Activated CD8-positive, alpha-beta memory T cell treated with anti-CD3 and anti-CD28 coated beads, Interleukin-2, amount 50 U/mL, for 48 hours (primary cell): ENCODE results near the gene LIMCH1.
A peak's percentile ranks its signal among the peaks of the same experiment; 100 is the strongest.
"Not testable (repeated sequence)": the region's sequence is repeated elsewhere in the genome, so short reads cannot be mapped to it uniquely, and the experiment has no call there.

Experiments used
- DNase-seq: peaks from one replicate; pipeline ENCODE4 v3.0.0-alpha.2; 2020

LIMCH1 gene

DNA sequence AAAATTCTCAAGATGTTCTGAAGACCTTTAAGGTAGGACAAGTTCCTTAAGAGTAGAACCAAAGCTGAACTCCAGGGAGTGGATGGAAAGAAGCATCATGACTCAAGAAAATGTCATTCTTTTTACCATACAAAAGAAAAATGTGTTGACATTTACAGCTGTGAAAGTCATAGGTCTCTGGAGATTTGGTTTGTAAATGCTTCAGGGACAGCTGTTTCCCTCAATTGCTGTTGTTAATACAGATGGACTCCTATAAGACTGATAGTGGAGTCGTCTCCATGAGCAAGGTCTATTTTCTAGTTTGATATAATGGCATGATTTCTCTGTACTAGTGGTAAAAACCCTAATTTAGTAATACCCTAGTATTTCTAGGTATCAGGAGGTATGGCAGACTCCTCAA is 108.9 kb downstream of the LIMCH1 start:
- no peak for DNase-seq

DNA sequence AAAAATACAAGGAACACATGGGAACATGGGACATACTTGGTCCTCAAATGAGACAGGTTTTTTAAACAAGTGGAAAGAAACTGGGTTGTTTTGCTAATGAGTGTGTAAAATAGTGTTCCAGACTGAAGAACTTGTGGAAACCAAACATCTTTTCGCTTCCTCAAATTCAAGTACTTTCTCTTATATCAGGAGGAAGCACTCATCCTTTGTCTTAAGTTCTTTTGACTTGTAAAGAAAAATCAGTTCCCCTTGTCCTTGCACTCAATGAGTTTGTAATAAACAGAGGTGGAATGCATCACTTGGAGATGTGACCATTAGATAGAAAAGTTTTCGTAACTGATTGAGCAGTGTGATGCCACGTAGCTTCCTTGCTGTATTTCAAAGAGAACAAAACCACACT is 109.4 kb downstream of the LIMCH1 start:
- no peak for DNase-seq

DNA sequence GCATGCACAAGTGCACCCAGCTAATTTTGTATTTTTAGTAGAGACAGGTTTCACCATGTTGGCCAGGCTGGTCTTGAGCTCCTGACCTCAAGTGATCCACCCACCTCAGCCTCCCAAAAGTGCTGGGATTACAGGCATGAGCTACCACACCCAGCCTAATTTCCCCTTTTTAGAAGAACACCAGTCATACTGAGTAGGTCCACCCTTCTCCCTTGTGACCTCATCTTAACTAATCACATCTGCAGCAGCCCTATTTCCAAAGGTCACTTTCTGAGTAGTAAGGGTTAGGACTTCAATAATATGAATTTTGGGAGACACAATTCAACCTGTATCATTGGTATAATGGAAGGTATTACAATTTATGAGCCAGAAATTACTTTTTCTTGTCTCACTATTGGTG is 113.2 kb downstream of the LIMCH1 start:
- DNase-seq = not testable (repeated sequence)

DNA sequence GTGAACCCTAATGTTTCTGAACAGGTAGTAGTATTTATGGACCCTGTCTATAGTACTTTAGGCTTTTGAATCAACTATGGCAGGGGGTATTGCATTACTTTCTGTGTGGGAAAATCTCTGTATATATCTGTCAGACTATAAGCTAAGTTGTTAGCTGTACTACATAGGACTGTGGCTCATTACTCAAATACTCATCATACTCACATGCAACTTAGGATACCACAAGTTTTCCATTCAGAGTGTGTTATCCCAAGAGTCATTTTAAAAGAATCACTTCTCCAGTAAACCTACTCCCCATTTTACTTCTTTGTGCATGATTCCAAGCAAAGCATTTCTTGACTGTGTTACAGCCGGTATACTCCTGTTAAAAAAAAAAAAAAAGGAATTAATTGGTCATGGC is 115.0 kb downstream of the LIMCH1 start:
- DNase-seq = no peak

DNA sequence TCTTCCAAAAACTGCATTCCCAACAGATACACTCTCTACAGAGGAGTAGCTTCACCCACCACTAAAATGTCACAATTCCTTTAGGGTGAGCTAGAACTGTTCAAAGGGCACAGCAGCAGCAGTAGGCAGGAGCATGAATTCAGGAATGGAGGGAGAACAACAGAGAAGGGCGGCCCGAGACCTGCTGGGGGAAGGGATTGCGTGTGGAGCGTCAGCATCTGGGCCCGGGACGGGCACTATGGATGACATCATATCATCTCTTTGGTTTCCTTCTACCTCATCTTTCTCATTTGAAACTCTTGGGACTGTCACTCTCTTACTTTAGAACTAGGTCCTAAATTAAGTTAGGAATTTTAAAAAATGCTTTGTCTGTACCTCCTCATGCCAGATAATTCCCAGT is 115.6 kb downstream of the LIMCH1 start:
- no peak for DNase-seq

DNA sequence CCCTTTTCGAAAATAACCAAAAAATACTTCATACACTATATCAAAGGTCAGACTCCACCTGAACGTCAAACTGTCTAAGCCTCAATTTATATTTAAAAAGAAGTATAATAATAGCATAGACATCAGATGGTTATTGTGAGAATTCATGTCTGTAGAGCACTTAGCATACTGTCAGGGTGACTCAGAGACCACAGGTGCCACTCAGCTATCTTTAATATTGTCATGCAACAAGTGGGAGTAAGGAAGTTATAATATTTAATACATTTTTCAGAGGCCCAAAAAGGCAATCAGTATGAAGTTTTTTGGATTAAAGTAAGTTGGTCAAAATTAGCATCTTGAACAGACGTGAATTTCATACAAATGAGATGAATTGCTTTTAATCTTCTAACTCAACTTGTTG is 117.2 kb downstream of the LIMCH1 start:
- no peak for DNase-seq

DNA sequence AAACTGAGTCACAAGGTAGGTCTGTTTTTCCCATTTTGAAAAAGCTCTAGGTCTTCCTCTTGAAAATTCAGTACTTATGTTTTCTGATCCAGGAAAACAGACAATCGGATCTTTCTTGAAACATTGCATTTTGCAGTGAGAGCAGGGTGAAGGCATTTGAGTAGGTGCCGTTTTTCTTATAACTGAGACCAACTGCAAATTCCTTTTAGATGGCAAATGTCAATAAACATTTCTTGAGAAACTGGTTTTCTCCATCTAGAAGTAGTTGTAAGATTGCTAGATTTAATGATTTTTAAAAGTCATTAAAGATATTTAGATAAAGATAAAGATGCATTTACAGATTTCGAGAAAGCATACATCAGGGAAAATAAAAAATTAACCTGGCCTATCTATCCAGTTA is 118.1 kb downstream of the LIMCH1 start:
- DNase-seq = no peak

DNA sequence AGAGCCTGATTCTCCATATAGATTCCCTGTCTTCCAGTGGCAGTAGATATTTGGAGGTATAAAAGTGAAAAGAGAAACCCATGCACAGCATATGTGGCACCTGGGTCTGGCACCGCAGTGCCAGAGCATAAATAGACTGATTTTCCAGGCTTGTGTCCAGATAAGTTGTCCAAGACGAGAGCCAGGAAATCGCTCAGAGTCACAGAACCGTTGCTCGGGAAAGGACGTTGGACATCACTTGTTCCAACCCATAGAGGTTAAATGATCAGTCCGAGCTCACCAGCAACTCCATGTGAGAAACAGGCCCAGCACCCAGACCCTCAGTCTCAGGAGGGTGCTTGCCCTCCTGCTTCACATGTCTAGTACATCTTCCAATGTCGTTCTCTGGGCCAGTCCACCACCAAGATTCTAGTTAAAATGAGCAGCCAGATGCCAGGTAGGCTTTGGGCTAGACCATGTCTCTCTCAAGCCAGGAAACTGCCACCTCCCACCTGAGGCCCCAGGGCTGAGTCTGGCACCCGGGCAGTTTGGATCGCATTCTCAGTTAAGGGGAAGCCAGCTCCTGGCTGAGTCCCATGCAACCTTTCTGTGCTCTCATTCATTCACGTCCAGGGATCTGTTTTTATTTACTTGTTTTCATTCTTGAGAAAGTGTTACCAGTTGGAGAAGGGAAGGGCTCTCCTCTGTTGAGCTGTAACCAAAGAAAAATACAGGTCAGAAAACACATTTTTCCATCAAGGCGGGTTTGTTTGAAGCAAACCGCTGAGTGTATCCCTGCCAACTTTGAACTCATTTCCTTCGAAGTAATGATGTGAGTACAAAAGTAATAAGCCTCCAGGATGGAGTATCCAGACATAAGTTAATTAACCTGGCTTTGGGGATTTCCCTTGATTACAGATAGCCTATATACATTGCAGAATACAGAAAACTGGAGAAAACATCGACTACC is 118.9 kb downstream of the LIMCH1 start:
- DNase-seq = no peak

DNA sequence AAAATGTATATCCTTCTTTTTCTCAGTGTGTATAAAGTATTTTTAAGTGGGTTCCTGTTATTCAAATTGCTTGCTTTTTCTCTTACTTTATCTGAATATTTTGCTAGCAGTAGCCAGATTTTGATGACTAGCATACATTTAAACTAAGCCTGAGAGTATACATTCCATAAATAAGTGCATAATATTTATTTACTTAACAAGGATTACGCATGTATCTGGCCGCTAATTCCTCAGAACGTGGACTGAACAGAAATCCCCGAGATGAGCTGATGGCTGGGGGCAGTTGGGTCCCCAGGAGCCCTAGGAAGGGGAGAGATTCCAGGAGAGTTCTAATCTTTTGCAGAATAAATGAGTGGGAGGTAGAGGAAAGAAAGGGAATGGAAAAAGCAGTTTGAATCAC is 119.6 kb downstream of the LIMCH1 start:
- no peak for DNase-seq

DNA sequence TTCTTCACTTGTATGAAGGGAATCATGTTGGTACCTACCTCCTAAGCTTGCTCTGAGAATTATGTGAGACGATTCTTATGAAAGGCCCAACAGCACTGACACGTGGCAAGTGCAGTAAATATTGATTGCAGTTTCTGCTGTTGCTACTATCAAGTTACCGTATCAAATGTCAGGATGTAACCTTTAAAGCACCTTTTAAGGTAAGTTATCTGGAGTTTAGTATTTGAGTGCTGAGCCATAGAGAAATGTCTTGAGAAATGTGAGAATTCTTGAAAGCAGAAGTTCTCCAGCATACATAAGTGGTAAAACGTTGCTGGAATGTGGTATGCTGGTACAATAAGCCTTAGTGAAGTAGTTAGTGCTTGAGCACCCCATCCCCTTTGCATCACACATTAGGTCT is 120.2 kb downstream of the LIMCH1 start:
- no peak for DNase-seq

DNA sequence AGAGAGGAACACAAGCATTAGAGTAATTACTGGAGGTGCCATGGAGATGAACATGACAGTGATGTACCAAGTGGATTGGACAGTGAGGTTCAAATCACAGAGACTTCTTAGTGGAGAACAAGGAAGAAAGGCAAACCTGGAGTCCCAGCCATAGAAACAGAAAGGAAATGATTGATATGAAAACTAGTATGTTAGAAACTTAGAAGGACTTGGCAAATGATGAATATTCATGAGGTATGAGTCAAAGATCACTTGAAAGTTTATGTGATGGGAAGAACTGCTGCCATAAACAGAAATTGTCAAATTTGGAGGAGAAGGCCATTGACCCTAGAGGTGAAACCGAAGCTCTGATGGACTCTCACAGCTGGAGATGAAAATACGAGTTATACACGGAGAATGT is 122.4 kb downstream of the LIMCH1 start:
- DNase-seq = no peak

DNA sequence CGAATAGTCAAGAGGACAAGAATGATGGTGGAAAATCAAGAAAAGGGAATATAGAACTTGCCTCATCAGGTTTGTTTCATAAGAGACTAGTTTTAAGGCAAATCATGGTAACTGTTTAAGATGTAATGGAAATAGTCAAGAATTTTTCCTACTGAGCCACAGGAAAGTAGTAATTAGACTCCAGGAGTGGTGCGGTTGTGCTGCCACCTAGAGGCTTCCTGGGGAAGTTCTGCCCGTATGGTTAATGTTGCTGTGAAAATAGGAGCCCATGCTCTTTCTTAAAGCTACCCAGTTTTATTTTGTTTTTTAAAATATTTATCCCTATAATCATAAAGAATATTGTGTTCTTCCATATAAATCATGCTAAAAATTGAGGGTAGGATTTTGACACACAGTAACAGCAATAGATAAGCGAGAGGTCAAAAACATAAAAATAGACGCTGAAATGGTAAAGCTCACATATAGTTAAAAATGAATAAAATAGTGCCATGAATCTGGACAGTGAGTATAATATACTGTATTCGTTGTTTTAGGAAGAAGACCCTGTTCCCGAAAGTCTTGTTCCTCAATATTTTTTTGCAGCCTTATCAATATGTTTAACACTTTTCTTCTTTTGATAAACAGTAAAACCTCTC is 123.6 kb downstream of the LIMCH1 start:
- peak; percentile 68 for DNase-seq

DNA sequence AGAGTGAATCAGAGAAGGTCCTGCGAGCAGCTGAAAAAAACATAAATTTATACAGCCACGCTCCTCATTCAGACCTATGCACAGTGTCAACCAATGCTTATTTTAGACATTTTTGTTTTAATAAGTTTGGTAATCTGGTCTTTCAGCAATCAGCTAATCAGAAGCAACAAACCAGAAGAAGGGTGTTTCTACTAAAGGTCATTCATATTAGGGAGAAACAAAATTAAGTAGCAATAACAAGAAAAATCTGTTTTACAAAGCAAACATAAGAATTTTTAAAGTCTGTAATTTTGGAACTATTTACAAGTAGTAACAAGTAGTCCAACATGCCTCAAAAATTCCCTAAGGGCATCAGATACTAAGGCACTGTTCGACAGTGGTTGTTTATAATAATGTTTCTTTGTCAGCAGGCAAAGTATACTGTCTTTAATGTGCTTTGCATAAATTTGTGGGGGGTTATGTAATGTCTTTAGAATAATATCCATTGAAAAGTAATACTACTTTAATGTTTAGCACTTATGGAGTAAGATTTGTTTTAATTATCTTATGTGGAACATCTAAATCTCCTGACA is 127.8 kb downstream of the LIMCH1 start:
- DNase-seq = no peak

DNA sequence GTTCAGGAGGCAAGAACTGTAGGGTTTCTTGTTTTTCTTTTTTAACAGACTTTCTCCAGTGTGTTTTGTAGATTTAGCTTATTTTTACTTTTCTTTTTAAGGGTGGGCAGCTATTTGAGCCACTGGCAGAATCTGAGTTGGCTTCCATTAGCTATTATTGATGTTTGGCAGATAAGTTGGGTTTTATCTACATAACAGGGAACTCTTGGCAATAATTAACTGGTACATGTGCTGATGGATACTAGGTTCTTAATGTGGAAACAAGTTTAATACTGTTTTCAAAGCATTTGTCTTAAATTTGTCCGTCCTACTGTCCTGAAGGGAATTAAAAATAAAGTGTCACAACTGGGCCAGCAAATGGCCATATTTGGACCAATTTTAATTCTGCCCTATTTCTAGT is 130.1 kb downstream of the LIMCH1 start:
- no peak for DNase-seq

DNA sequence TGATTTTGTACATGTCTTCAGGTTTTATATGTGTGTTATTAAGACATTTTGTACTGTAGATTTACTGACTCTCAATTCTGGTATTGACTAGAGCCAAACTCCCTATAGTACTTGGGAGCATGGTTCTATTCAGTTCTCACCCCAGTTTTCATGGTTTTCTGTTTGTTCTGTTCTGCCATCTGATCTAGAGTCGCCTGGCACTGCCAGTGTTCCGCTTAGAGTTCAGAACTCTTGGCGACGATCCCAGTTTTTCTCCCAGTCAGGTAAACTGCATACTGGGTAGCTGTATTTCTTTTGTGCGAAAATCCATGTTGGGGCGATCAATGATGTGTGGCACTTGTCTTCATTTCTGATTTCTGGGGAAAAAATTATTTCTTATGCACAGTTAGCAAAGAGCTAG is 132.6 kb downstream of the LIMCH1 start:
- no peak for DNase-seq

DNA sequence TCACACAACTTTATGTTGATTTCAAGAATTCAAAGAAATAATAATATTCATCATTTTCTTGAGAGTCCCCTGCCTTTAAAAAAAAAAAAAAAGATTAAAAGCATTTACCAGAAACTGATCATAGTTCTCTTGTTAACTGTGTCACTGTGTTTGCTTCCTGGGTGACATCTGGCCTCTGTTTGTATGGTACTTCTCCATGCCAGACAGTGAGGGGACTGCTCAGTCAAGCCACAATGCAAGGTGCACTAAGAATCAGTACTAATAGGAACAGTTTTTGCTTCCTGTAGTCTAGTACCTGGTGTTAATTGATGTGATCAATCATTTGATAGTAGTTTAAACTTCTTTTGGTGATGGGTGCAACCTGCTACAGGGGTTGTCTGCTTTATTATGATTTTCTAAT is 133.0 kb downstream of the LIMCH1 start:
- no peak for DNase-seq

DNA sequence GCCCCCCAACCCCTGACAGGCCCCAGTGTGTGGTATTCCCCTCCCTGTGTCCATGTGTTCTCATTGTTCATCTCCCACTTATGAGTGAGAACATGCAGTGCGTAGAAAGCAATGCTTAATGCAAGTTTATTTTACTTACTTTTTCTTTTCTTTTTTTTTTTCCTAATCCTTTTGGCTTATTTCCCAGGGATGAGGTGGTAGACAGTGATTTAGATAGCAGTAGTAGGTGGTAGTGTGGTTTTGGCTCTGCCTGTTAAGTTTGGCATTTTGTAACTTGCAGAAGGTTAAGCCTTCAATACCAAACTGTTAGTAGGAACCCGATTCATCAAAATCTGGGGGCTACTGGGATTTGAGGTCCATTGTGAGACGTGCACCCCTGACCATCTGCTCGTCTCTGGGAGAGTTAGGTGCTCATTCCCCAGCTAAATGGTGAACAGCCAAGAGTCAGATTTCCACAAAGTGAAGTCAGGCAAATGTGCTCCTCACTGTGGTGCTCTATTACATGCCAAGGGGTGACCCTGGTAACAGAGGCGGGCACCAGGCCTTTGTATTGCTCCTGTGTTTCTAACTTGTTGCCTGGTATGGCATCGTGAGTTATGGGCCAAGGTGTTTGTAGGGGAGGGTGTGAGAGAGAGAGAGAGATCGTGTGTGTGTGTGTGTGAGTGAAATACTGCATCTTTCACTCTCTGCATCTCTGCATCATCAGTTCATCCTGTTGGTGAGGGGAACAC is 140.3 kb downstream of the LIMCH1 start:
- no peak for DNase-seq

DNA sequence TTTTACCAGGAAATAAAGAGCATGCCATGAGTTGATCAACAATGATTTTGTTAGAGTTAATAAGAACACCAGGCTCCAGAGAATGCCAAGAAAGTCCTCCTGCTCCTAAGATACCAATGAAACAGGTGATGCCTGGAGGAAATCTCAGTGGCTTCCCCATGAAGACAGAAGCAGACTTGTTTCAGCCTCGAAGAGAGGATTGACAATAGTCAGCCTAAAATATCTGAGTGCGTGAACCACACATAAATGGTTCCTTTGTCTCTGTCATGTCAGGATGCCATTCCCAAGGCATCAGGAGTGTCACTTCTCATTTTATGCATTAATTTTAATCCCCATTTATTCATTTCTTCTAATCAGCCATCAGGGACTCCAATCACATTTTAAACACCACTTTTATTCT is 141.0 kb downstream of the LIMCH1 start:
- DNase-seq = no peak

DNA sequence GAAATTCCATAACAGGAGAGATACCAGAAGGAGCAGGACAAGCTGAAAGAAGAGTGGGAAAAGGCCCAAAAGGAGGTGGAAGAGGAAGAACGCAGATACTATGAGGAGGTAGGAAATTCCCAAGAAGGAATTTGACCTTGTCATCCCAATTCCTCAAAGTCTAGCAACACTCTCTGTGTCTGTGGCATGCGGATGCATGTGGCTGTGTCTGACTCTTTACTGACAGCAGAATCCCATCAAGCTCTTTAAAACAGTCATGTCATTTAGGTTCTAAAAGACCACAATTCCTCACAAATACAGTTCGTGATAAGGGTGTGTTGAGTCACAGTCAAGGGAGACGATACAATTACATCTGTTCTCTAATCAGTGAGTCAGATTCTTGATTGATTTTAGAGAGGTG is 142.0 kb downstream of the LIMCH1 start:
- DNase-seq = no peak

DNA sequence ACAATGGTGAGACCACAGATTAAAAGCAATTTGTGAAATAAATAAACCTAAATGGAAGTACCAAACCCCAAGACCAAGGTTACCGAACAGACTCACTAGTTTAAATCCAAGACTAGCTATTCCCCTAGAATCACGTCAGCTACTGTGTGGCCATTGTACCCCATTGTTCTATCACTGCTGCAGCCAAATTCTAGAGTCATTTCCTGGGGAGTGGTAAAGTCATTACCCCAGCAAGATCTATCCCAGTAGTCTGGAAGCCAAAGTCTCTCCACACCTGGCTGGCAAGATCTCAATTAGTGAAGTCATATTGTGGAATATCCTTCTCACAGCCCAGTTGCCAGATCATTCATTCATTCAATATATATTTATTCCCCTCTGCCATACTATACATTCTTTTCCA is 143.1 kb downstream of the LIMCH1 start:
- no peak for DNase-seq

DNA sequence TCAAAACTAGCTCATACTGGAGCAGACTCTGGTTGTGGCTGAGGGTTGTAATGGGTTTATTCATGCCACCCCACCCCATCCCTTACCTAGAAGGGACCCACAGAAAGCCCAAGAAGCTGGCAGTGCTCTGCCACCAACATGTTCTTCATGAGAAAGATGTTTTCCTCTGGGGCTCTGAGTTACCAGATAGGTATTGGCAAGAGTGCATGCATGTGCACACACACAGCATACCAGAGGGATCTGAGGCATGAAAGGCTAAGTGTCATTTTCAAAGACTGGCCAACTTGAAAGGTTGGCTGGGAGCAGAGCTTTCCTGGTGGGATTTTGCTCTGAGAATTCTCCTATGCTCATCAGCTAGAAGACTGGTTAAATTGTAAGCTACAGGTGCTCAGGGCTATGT is 145.4 kb downstream of the LIMCH1 start:
- DNase-seq = no peak

DNA sequence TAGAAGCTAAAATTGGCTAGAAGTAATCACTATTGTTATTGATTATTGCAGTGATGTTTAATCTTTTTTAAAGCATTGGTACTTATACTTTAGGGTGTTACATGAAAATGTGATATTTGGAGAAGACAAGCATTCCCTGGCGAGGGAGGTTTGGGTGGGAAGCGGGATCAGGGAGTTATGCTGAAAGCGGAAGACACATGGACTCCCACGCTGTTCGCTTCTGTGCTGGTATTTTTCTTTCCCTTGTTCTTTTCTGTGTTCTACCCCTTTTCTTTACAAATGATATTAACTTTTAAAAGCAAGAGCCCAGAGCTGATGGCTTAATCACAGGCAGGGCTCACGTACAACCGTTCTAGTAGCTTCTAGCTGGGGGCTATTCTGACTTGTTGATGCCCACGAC is 148.9 kb downstream of the LIMCH1 start:
- no peak for DNase-seq

DNA sequence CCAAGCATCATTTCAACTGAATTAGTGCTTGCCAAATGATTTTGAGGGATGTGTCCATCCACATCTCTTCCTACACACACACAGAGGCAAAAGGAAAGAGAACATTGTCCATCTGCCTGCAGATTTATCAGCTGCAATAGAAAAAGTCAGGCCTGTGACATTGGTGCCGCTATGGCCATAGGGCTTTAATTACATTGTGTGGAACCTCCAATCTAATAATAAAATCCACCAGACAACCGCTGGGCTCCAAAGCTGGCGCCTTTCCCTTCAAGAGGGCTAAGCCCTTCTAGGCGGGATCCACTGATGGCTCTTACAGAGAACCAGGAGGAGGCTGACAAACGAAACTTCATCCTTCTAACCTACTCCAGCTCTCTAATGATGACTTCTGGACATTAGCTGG is 150.0 kb downstream of the LIMCH1 start:
- no peak for DNase-seq
